A549 (cell line): ENCODE data around the gene MIR17HG.

Experiments
- CBX2 ChIP-seq: fragments of 200-600 bp; sonication (generic); IDR thresholded peaks from 2 replicates; pipeline ENCODE4 v1.6.1; 2016; ENCODE audit warnings: low read depth, mild to moderate bottlenecking, borderline replicate concordance
- CHD2 ChIP-seq: fragments of 150-350 bp; IDR thresholded peaks from 2 replicates; pipeline ENCODE4 v1.6.1; 2014; ENCODE audit warnings: low read length; ENCODE audit not compliant: partially characterized antibody
- HOXB5 ChIP-seq: fragments of 250-450 bp; sonication (Bioruptor Pico); IDR thresholded peaks from 2 replicates; pipeline ENCODE4 v1.5.0; 2020; ENCODE audit warnings: mild to moderate bottlenecking, moderate library complexity
- JUNB ChIP-seq: fragments of >200 bp; sonication (Bioruptor Twin); formaldehyde crosslinking; IDR thresholded peaks from 2 replicates; pipeline ENCODE4 v1.6.1; 2016
- KDM1A ChIP-seq: fragments of 200-600 bp; sonication (generic); IDR thresholded peaks from 2 replicates; pipeline ENCODE4 v1.6.1; 2016; ENCODE audit warnings: low read depth, mild to moderate bottlenecking
- MAFK ChIP-seq: fragments of 450-650 bp; IDR thresholded peaks from 2 replicates; pipeline ENCODE4 v1.6.1; 2014; ENCODE audit not compliant: partially characterized antibody
- MAZ ChIP-seq: fragments of 150-350 bp; IDR thresholded peaks from 2 replicates; pipeline ENCODE4 v1.6.1; 2014; ENCODE audit warnings: antibody characterized with exemption, low read depth, low read length, borderline replicate concordance
- NFE2L2 ChIP-seq: fragments of 150-350 bp; conservative IDR thresholded peaks from 2 replicates; pipeline ENCODE4 v1.6.1; 2014; ENCODE audit warnings: low read length
- NR3C1 ChIP-seq: fragments of >200 bp; sonication (Bioruptor Twin); formaldehyde crosslinking; IDR thresholded peaks from 3 replicates; pipeline ENCODE4 v1.6.1; 2017
- POLR2A ChIP-seq: IDR thresholded peaks from 2 replicates; pipeline ENCODE4 v1.6.1; 2012; ENCODE audit warnings: mild to moderate bottlenecking, low read length
- POLR2AphosphoS2 ChIP-seq: conservative IDR thresholded peaks from 2 replicates; pipeline ENCODE4 v1.6.1; 2012; ENCODE audit warnings: low read length, improper control_type of control experiment, inconsistent platforms
- TF ChIP-seq, protein P1 (sequence below): fragments of >200 bp; sonication (Bioruptor Twin); formaldehyde crosslinking; IDR thresholded peaks from 3 replicates; pipeline ENCODE4 v1.5.1; 2016
- TF ChIP-seq, protein P2 (sequence below): fragments of 150-350 bp; IDR thresholded peaks from 2 replicates; pipeline ENCODE4 v1.6.1; 2014; ENCODE audit warnings: low read depth, mild to moderate bottlenecking, low read length
- TF ChIP-seq, protein P3 (sequence below): IDR thresholded peaks from 2 replicates; pipeline ENCODE4 v1.6.1; 2012; ENCODE audit warnings: low read depth, borderline replicate concordance

DNA sequence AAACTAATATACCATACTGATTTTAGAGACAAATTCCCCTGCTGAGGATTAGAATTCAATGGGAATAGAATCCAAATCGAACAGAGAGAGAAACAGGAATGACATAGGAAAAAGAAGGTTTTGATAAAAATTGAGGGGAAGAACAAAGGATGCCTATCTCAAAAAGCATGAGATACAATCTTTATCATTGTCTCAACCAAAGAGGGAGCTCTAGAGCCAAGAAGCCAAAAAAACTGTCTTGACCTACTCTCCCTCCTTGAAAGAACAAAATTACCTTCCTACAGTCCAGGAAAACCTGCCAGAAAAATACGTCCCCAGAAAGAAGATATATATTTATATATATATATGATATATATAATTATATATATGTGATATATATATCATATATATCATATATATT is 39.2 kb upstream of the MIR17HG start:
- TF ChIP-seq, protein P1, sequence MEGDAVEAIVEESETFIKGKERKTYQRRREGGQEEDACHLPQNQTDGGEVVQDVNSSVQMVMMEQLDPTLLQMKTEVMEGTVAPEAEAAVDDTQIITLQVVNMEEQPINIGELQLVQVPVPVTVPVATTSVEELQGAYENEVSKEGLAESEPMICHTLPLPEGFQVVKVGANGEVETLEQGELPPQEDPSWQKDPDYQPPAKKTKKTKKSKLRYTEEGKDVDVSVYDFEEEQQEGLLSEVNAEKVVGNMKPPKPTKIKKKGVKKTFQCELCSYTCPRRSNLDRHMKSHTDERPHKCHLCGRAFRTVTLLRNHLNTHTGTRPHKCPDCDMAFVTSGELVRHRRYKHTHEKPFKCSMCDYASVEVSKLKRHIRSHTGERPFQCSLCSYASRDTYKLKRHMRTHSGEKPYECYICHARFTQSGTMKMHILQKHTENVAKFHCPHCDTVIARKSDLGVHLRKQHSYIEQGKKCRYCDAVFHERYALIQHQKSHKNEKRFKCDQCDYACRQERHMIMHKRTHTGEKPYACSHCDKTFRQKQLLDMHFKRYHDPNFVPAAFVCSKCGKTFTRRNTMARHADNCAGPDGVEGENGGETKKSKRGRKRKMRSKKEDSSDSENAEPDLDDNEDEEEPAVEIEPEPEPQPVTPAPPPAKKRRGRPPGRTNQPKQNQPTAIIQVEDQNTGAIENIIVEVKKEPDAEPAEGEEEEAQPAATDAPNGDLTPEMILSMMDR = no peak
- TF ChIP-seq KDM1A (no peak), CHD2 (no peak), NFE2L2 (no peak), HOXB5 (CRISPR knock-in tag) (no peak), MAFK (no peak), MAZ (no peak), JUNB (no peak), CBX2 (no peak), POLR2AphosphoS2 (no peak), POLR2A (no peak), NR3C1 (no peak)
- TF ChIP-seq, protein P2, sequence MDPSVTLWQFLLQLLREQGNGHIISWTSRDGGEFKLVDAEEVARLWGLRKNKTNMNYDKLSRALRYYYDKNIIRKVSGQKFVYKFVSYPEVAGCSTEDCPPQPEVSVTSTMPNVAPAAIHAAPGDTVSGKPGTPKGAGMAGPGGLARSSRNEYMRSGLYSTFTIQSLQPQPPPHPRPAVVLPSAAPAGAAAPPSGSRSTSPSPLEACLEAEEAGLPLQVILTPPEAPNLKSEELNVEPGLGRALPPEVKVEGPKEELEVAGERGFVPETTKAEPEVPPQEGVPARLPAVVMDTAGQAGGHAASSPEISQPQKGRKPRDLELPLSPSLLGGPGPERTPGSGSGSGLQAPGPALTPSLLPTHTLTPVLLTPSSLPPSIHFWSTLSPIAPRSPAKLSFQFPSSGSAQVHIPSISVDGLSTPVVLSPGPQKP = no peak
- TF ChIP-seq, protein P3, sequence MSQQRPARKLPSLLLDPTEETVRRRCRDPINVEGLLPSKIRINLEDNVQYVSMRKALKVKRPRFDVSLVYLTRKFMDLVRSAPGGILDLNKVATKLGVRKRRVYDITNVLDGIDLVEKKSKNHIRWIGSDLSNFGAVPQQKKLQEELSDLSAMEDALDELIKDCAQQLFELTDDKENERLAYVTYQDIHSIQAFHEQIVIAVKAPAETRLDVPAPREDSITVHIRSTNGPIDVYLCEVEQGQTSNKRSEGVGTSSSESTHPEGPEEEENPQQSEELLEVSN = no peak
